Measurements from ENCODE around the gene UNC45B. TPM values are rescaled to one million over a fixed set of nuclear protein-coding genes. Genes with fewer than 3 reads are reported as not detected.
"Not testable (repeated sequence)": the region's sequence is repeated elsewhere in the genome, so short reads cannot be mapped to it uniquely, and the experiment has no call there.

UNC45B gene, protein sequence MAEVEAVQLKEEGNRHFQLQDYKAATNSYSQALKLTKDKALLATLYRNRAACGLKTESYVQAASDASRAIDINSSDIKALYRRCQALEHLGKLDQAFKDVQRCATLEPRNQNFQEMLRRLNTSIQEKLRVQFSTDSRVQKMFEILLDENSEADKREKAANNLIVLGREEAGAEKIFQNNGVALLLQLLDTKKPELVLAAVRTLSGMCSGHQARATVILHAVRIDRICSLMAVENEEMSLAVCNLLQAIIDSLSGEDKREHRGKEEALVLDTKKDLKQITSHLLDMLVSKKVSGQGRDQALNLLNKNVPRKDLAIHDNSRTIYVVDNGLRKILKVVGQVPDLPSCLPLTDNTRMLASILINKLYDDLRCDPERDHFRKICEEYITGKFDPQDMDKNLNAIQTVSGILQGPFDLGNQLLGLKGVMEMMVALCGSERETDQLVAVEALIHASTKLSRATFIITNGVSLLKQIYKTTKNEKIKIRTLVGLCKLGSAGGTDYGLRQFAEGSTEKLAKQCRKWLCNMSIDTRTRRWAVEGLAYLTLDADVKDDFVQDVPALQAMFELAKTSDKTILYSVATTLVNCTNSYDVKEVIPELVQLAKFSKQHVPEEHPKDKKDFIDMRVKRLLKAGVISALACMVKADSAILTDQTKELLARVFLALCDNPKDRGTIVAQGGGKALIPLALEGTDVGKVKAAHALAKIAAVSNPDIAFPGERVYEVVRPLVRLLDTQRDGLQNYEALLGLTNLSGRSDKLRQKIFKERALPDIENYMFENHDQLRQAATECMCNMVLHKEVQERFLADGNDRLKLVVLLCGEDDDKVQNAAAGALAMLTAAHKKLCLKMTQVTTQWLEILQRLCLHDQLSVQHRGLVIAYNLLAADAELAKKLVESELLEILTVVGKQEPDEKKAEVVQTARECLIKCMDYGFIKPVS
- 0.24 TPM for total RNA-seq (ENCODE audit: insufficient read depth, low replicate concordance)

DNA sequence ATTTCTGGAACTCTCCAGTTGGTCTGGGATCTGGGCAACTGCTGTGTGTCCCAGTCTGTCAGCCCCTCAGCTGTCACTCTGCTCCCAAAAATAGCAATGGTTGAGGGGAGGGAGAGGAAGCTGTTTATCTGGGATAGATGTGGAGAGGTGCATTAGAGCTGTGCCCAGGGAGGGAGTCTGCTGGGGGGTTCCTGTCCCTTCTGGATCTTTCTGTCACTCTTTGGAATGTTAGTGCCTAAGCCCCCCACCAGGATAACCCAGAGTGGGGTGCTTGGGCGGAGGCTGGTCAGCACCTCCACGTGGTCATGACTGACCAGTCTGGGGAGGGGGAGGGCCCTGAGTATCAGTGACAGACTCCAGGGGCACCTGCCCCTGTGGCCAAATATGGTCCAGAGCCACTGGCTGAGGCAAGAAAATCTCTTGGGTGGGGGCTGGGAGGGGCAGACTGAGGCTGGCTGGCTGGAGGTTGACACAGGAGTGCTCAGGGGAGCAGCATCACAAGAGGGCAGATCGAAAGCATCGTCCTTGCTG is at the start of gene UNC45B:
Gene UNC45B (plus strand): TSS at position 443 of the 531 bp plus-strand sequence. CDS start 447 bp downstream, outside the sequence.
- DNase-seq (ENCODE audit: low spot score) = no peak

DNA sequence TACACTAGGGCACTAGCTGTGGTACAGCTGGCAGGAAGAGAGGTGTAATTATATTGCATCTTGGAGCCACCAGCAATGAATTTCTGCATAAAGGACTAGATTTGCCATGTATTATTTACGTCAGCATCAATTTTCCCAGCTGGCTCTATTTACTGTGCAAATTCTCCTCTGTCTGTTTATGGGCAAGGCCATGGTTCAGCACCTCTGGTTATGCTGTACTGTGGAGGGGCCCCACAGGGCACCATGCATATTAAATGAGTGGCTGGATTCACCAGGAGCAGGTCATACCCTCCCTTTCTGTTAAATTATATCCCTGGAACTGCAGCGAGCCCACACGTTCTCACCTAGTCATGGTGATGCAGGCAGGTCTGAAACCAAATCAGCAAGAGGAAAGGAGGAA is 47.7 kb upstream of the UNC45B start:
- no peak for DNase-seq (ENCODE audit: low spot score)

DNA sequence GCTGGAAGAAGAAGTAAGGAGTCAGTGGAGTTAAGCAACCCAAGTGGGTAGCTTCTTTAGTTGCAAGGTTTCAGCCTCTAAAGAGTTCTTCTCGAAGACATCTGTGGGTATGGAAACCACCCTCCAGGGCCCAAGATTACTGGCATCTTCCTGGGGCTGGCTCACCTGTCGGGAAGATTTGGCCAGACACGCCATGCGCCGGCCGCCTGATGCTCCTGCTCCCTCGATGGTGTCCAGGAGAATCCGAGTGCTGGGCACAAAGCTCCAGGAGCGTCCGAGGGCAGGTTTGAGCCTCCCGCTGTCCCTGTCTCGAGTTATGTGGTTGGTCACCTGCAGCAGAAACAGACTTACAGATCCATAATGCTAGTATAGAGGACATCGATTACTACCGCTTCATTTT is 46.6 kb upstream of the UNC45B start:
- DNase-seq (ENCODE audit: low spot score) = no peak

DNA sequence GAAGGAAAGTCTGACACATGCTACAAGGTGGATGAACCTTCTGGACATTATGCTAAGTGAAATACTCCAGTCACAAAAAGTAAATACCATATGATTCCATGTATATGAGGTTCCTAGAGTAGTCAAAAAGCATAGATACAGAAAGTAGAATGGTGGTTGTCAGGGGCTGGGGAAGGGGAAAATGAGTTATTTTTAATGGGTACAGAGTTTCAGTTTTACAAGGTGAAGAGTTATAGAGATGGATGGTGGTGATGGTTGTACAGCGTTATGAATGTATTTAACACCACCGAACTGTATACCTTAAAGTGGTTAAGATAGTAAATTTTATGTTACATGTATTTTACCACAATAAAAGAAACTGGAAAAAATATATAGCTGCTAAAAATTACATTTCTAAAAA is 45.9 kb upstream of the UNC45B start:
- DNase-seq (ENCODE audit: low spot score) = no peak

DNA sequence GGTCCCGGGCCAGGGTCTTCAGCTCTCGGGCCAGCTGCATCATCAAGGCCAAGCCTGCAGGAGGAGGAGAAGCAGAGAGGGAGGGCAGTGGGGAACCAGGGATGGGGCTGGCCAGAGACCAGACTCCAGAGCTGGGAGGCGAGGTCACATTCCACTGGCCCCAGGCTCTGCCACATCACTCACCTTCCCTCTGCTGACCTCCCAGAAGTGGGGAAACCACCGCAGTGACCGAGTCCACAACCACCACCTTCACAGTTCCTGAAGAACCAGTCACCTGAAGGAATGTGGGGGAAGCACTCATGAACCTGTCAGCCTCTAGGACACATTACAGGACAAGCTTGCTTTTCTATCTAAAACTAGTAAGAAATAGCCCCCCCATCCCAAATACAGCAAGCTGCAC is 44.3 kb upstream of the UNC45B start:
- DNase-seq (ENCODE audit: low spot score) = no peak

DNA sequence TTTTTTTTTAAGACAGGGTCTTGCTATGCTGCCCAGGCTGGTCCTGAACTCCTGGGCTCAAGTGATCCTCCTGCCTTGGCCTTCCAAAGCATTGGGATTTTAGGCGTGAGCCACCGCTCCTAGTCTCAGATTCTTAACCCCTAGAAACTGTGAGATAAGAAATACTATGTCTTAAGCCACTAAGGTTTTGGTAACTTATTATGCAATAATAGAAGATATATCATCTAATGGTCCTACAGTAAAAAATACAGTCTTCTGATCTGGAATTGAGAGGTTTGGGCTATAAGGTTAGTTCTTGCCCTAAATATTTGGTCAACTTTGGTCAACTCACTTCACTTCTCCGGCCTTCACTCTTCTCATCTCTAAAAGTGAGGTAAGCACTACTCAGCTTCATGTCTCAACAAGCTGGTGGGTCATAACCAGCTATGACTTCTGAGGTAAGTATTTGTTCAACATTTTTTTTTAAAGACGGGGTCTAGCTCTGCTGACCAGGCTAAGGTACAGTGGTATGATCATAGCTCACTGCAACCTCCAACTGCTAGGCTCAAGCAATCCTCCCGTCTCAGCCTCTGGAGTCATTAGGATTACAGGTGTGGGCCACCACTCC is 42.7 kb upstream of the UNC45B start:
- no peak for DNase-seq (ENCODE audit: low spot score)

DNA sequence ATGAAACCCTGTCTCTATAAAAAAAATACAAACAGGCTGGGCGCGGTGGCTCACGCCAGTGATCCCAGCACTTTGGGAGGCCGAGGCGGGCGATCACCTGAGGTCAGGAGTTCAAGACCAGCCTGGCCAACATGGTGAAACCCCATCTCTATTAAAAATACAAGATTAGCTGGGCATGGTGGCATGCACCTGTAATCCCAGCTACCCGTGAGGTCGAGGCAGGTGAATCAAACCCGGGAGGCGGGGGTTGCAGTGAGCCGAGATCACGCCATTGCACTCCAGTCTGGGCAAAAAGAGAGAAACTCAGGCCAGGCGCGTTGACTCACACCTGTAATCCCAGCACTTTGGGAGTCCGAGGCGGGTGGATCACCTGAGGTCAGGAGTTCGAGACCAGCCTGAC is 36.8 kb upstream of the UNC45B start:
- DNase-seq (ENCODE audit: low spot score) = not testable (repeated sequence)

DNA sequence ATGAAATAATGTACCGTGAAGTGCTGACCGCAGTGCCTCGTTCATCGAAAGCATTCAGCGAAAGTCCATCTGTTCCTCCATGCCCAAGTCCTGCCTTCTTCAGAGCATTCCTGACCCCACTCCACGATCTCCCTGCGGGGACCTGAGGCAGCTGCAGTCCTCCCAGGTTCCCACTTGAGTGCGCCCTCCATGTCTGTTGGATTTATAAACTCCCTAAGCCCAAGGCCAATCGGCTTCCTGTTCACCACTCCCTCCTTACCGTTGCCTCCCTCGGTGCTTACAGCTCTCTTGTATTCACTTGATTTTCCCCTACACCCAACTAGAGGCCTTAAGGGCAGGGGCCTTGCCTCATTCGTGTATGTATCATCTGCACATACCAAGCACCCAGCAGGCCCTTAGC is 30.8 kb upstream of the UNC45B start:
- no peak for DNase-seq (ENCODE audit: low spot score)

DNA sequence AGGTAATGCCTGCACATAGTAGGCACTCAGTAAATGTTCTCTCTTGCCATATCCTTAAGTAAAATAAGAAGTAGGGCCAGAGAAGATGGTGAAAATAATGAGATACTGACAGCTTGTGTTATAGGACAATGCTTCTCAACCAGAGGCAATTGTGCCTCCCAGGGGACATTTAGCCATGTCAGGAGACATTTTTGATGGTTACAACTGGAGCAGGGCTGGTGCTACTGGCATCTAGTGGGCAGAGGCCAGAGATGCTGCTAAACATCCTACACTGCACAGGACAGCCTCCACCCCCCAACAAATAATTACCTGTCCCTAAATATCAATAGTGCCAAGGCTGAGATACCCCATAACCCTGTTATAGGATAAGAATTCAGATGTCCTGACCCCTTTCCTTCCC is 29.6 kb upstream of the UNC45B start:
- no peak for DNase-seq (ENCODE audit: low spot score)

DNA sequence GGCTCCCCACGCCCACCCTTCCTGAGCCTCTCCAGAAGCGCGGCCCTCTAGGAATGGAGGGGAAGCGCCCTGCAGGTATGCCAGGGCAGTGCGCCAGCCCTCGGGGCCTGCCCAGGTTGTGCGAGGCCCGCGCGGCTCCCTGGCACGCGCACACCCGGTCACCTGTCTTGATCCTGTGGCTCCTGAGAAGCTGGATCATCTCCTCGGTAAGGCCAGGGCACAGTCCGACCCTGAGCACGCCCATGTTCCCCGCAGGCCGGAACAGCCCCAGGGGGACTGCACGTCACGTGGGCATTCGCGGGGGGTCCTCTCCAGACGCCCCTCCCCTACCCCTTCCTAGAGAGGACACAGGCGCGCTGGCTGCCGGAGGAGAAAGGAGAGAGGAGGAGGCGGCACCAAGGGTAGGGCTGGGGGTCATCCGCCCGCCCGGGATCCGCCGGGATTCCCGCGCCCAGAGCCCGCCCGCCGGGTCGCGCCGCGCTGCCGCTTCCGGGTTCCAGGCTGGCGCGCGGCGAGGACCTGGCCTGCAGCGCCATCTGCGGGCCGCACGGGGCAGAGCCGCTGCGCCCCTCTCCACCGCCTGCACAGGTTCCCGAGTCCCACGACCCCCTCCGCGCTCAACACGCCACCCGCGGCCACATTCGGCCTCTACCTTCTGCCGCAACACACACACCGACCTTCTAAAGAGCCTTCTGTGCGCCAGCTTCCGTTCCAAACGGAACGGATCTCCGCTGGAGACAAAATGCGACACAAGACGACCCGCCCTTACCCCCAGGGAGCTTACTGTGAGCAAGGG is 28.0 kb upstream of the UNC45B start, which contains the start of gene RAD51D:
Gene RAD51D (minus strand): TSS at position 491 of the 796 bp plus-strand sequence. CDS start 247 bp downstream, at position 244.
- DNase-seq (ENCODE audit: low spot score) = peak; percentile 72

DNA sequence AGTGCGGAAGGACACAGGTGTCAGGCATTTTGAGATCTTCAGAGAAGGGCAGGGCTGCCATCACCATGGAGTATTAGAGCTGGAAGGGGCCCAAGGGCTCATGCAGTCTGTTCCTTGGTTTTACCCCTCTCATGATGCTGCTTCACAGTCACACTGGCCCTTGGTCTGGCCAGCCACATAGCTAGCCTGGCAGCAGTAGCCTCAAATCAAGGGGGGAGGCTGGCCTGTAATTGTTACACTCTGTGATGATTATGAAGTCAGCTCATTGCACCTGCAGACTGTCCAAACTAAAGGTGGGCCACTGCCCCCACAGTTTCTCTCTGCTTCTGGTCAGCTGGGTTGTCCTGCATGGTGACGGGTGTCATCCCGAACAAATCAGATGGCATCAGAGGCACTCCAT is 26.3 kb upstream of the UNC45B start, which contains the start of gene FNDC8:
Gene FNDC8 (plus strand): TSS at position 301 of the 400 bp plus-strand sequence. CDS start 79 bp downstream, at position 380.
- DNase-seq (ENCODE audit: low spot score) = no peak

DNA sequence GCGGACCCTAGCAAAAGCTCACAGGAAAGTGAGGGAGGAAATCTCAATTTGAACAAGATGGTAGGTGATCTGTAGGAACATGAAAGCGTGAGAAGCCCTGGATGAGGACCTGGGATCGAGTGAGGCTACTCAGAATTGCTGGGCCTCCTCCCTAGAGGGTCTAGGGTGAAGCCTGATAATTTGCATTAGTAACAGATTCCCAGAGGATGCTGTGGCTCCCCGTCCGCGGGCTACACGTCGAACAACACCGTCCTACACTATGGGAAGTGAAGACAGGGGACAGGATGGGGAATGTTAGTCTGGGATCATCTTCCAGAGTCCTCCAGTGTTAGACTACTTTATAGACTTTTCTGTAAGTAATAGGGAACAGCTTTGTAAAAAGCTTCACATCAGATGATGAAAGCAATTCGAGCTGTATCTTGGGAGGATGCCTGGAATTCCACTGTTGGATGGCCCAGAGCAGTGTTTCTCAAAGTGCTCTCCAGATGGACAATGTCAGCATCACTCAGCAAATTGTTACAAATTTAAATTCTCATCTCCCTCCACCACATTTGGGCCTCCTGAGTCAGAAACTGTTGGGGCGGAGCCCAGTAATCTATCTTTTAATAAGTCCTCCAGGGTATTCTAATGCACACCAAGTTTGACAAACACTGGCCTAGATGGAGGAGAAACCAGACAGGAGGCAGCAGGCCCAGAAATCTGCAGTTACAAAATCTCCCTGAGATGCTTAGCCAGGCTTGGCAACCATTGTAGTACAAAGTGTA is 19.7 kb upstream of the UNC45B start:
- DNase-seq (ENCODE audit: low spot score) = peak; percentile 92

DNA sequence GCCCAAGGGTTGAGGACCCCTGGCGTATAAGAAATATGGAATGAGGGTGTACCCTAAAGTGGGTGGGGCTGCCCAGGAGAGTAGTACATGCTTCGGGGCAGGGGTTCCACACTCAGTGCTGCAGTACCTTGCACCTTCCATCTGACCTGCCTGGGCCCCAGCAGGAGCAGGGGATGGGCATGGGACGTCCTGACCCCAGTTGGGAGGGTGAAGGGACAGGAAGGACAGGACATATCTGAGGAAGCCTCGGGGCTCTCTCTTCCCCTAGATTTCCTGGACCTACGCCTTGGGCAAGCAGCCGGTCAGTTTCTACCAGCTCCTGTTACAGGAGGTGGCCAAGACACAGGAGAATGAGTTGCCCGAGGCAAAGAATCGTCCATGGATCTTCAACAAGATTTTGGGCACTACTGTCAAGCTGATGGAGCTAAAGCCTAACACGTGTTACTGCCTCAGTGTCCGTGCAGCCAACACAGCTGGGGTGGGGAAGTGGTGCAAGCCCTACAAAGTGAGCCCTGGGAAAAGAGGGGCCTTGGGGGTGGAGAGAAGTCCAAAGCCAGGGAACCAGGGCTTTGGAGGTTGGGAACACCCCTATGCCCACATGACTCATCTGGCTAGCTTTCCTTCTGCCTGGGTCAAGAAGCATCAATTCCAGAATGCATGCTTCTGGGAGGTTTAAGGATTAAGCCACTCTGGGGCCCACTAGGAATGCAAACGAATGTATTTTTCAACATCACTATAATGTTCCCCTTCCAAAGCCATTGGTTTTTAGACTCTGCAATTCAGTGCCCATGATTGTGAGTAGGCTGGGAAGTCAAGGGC is 18.3 kb upstream of the UNC45B start:
- DNase-seq (ENCODE audit: low spot score) = peak; percentile 76

DNA sequence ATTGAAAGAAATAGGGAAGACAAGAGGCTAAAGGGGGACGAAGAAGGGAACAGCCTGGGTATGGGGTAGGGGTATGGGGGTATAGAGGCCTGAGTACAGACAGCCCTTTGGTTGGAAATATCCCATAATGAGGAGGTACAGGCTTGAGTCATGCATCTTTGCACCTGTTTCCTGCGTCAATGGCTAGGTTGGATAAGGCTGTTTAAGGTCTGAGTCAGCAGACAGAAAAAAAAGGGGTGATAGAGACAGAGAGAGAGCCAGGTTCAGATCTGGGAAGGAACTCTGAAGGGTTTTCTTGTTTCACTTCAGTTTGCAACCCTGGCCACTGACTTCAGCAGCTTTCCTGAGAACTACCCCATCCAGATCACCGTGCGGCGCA is 17.7 kb upstream of the UNC45B start:
- no peak for DNase-seq (ENCODE audit: low spot score)

DNA sequence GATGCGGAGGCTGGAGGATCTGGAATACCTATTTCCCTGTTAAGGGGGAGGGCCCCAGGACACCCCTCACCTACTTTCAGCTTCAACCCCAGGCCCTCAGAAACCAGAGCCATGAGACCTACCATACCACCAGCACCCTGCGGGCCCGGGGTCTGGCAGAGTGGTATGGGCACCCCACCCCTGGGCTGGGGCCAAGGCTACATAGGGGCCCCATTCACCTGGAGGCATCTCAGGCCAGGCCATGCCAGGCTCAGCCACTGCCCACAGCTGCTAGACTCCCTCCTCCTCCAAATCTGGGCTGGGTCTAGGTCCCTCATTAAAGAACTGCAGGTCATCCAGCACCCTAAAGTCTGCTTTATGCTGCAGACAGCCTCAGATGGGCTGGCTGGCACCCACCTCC is 17.2 kb upstream of the UNC45B start:
- DNase-seq (ENCODE audit: low spot score) = no peak

DNA sequence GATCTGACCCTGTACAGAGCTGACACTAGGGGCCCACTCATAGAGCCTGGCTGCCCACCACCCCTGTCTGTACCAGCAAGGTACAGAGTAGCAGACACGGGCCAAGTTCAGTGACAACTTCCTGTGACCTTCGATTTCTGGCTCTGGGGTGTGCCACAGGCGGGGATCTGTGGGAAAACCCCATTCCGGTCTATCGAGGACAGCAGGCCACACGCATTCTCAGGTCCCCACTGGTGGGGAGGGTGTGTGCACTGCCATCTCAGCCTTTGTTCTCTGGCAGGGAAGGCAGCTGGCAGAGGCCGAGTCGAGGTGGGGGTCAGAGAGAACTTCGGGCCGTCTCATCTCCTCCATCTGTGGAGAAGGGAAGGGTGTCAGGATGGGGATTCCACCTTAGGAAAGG is 15.5 kb upstream of the UNC45B start:
- DNase-seq (ENCODE audit: low spot score) = no peak

DNA sequence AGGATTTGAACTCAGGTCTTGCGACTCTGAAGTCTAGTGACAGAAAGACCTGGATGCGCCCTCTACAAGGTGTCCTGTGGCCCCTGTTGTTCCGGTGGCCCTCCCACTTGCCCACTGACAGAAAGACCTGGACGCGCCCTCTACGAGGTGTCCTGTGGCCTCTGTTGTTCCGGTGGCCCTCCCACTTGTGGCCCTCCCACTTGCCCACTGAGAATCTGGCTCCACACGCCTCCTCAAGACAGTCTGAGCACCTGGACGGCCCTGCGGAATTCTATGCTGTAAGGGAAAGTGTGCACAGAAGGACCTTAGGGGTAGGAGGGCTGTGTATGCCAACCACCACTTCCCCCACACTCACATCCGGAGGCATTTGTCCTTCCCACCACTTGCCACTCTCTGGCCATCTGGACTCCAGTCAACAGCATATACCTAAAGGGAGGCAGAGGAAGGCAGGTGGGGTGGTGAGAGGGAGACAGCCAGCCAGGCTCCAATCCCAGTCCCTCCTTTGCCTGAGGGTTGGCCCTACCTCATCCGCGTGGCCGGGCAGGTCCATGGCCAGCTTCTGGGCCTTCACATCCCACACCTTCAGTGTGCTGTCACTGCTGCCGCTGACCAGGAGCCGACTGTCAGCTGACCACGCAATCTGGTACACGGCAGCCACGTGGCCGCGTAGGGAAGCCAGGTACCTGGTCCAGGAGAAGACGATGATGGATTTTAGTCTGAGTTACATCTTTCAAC is 14.6 kb upstream of the UNC45B start:
- no peak for DNase-seq (ENCODE audit: low spot score)

DNA sequence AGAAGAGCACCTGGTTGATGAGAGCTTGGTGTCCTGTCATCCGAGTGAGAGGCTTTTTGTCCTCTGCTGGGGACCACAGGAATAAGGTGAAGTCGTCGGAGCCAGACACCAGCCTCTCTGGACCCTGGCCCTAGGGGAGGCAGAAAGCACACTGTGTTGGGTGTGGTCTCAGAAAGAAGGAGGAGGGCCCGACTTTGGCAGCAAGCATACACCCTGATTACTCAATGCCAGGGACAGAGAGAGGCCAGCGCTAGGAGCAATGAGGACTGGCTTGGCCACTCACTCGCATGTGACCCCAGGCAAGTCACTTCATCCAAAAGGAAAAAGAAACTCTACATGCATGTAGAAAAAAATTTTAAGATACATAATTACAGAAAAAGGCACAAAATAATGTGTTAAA is 12.3 kb upstream of the UNC45B start:
- DNase-seq (ENCODE audit: low spot score) = no peak

Data from umbilical cord (tissue), 2 donors.